Endodermal cell (in vitro differentiated cells): ENCODE measurements around the gene SCN9A. TPM values are rescaled to one million over a fixed set of nuclear protein-coding genes. Genes with fewer than 3 reads are reported as not detected.

Experiments
- DNase-seq: peaks from one replicate; pipeline ENCODE4 v3.0.0-alpha.2; 2017
- H3K27ac ChIP-seq: 2 replicates; pipeline ENCODE4 v1.5.1; 2013; ENCODE audit warnings: mild to moderate bottlenecking, low read depth, low read length, moderate library complexity
- H3K27me3 ChIP-seq: 2 replicates; pipeline ENCODE4 v1.6.1; 2013; ENCODE audit warnings: mild to moderate bottlenecking, low read length, moderate library complexity; ENCODE audit not compliant: insufficient read depth, control insufficient read depth, poor library complexity, severe bottlenecking
- H3K36me3 ChIP-seq: 2 replicates; pipeline ENCODE4 v1.7.0; 2013; ENCODE audit warnings: mild to moderate bottlenecking, low read length, moderate library complexity; ENCODE audit not compliant: control insufficient read depth, insufficient read depth
- H3K4me1 ChIP-seq: one replicate; pipeline ENCODE4 v1.7.0; 2013; ENCODE audit warnings: low read length; ENCODE audit not compliant: control insufficient read depth, insufficient read depth
- H3K4me3 ChIP-seq: 2 replicates; pipeline ENCODE4 v1.5.1; 2013; ENCODE audit warnings: mild to moderate bottlenecking, low read length, moderate library complexity
- H3K9ac ChIP-seq: 2 replicates; pipeline ENCODE4 v1.6.1; 2013; ENCODE audit warnings: mild to moderate bottlenecking, low read length, moderate library complexity; ENCODE audit not compliant: poor library complexity, severe bottlenecking; ENCODE audit errors: extremely low read depth
- H3K9me3 ChIP-seq: 2 replicates; pipeline ENCODE4 v1.6.1; 2013; ENCODE audit warnings: mild to moderate bottlenecking, low read length, moderate library complexity; ENCODE audit not compliant: control insufficient read depth
- H3K27ac Mint-ChIP-seq: 2 replicates; pipeline ENCODE4 v1.8.0; 2020; ENCODE audit warnings: mixed read lengths
- H3K27me3 Mint-ChIP-seq: 2 replicates; pipeline ENCODE4 v1.8.0; 2021; ENCODE audit warnings: mild to moderate bottlenecking, mixed read lengths; ENCODE audit not compliant: insufficient read depth
- H3K36me3 Mint-ChIP-seq: 2 replicates; pipeline ENCODE4 v1.8.0; 2020; ENCODE audit warnings: low read depth, mixed read lengths
- H3K4me1 Mint-ChIP-seq: 2 replicates; pipeline ENCODE4 v1.8.0; 2020; ENCODE audit warnings: mixed read lengths
- H3K4me3 Mint-ChIP-seq: 2 replicates; pipeline ENCODE4 v1.8.0; 2020; ENCODE audit warnings: mild to moderate bottlenecking, moderate library complexity, mixed read lengths
- H3K9me3 Mint-ChIP-seq: 2 replicates; pipeline ENCODE4 v1.8.0; 2020; ENCODE audit warnings: mild to moderate bottlenecking, mixed read lengths
- WGBS, 2 experiments: methylation state at CpG; one replicate each; pipeline versions ENCODE4 v1.1.5 to v1.1.7; 2013; ENCODE audit warnings: missing lambda C conversion rate in 2 of 2, mixed read lengths in 1 of 2; ENCODE audit not compliant: insufficient coverage in 1 of 2, insufficient read length in 1 of 2; 5-methylcytosine and 5-hydroxymethylcytosine counted together
- total RNA-seq, 2 donors: library from RNA; stranded (reverse); fragmentation: NEBNext Ultra II Directional in 1 of 2; extraction: Animal tissue kit (Norgen Biotek cat#: 25700) in 1 of 2; gene quantifications; 2 replicates in 1 of 2; 3 replicates in 1 of 2; pipeline ENCODE4 v1.2.1, GENCODE V29; 2021
- TF ChIP-seq, protein P1 (sequence below): fragments of 200-600 bp; sonication (generic); conservative IDR thresholded peaks from 2 replicates; pipeline ENCODE4 v1.5.0; 2021; ENCODE audit warnings: antibody characterized with exemption, mild to moderate bottlenecking

Gene SCN9A
- total RNA-seq, 2 donors from 2014 or later, result 0.13 to 0.35 TPM

- Histone ChIP-seq H3K36me3 (no peaks in the 10 kb centered on the region), H3K9ac (no peak overlapping the region), H3K27ac (no peak overlapping the region), H3K4me1 (peaks cover 4% of the 10 kb centered on the region), H3K4me3 (no peak overlapping the region), H3K27me3 (no peaks in the 10 kb centered on the region), H3K9me3 (no peaks in the 10 kb centered on the region)
- no peak for DNase-seq
- TF ChIP-seq, protein P1, sequence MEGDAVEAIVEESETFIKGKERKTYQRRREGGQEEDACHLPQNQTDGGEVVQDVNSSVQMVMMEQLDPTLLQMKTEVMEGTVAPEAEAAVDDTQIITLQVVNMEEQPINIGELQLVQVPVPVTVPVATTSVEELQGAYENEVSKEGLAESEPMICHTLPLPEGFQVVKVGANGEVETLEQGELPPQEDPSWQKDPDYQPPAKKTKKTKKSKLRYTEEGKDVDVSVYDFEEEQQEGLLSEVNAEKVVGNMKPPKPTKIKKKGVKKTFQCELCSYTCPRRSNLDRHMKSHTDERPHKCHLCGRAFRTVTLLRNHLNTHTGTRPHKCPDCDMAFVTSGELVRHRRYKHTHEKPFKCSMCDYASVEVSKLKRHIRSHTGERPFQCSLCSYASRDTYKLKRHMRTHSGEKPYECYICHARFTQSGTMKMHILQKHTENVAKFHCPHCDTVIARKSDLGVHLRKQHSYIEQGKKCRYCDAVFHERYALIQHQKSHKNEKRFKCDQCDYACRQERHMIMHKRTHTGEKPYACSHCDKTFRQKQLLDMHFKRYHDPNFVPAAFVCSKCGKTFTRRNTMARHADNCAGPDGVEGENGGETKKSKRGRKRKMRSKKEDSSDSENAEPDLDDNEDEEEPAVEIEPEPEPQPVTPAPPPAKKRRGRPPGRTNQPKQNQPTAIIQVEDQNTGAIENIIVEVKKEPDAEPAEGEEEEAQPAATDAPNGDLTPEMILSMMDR, result no peak
- Mint-ChIP-seq H3K9me3 (no peaks in the 10 kb centered on the region), H3K27me3 (no peaks in the 10 kb centered on the region), H3K36me3 (no peaks in the 10 kb centered on the region), H3K4me1 (peaks cover 14% of the 10 kb centered on the region), H3K27ac (no peak overlapping the region), H3K4me3 (no peak overlapping the region)
- whole genome bisulfite sequencing, 2 experiments, result no CpG with 5 or more reads among the region's 1 CpG
These were observed 44.3 kb downstream of the SCN9A start for GRCh38 chr2:166331468-166331867.

- no peaks in the 10 kb centered on the region for H3K27me3 ChIP-seq
- H3K9me3 Mint-ChIP-seq, result no peaks in the 10 kb centered on the region
- H3K4me1 Mint-ChIP-seq, result peaks cover 11% of the 10 kb centered on the region
- no peaks in the 10 kb centered on the region for H3K36me3 Mint-ChIP-seq
- H3K27ac ChIP-seq, result no peak overlapping the region
- H3K4me3 Mint-ChIP-seq, result no peak overlapping the region
- H3K27me3 Mint-ChIP-seq, result no peaks in the 10 kb centered on the region
- no peaks in the 10 kb centered on the region for H3K9me3 ChIP-seq
- no peak for DNase-seq
- no peak overlapping the region for H3K27ac Mint-ChIP-seq
- TF ChIP-seq, protein P1, result no peak
- H3K9ac ChIP-seq, result no peak overlapping the region
- no peak overlapping the region for H3K4me3 ChIP-seq
- no peaks in the 10 kb centered on the region for H3K4me1 ChIP-seq
- H3K36me3 ChIP-seq, result no peaks in the 10 kb centered on the region
These were observed 46.3 kb downstream of the SCN9A start for GRCh38 chr2:166329465-166329864.

DNA sequence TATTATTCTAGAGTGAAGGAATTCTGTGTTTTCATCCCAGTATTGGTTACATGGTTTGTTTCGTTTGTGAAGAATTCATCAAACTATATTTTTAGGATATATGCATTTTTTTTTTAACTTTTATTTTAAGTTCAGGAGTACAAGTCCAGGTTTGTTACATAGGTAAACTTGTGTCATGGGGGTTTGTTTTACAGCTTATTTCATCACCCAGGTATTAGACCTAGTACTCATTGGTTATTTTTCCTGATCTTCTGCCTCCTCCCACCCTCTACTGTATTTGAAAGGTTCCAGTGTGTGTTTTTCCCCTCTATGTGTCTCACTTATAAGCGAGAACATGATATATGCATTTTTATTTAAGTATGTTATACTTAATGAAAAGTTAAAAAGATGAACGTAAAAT is 47.6 kb downstream of the SCN9A start:
- Mint-ChIP-seq H3K36me3 (no peaks in the 10 kb centered on the region), H3K4me1 (no peaks in the 10 kb centered on the region), H3K27ac (no peak overlapping the region), H3K4me3 (no peak overlapping the region), H3K27me3 (no peaks in the 10 kb centered on the region), H3K9me3 (no peaks in the 10 kb centered on the region)
- no peaks in the 10 kb centered on the region for H3K27me3 ChIP-seq
- H3K9me3 ChIP-seq, result no peaks in the 10 kb centered on the region
- 83% methylated on average over 1 of the region's 3 CpGs; no CpG with 5 or more reads in 1 of the 2 experiments for WGBS, 2 experiments
- H3K4me1 ChIP-seq, result no peaks in the 10 kb centered on the region
- TF ChIP-seq, protein P1, result no peak
- H3K36me3 ChIP-seq, result no peaks in the 10 kb centered on the region
- H3K9ac ChIP-seq, result no peak overlapping the region
- no peak overlapping the region for H3K4me3 ChIP-seq
- no peak overlapping the region for H3K27ac ChIP-seq
- no peak for DNase-seq
